NCI-H524 (cell line): Measurements from ENCODE around the gene SOS1.

Experiments
- DNase-seq, 2 experiments: peaks; one replicate each; lab custom pipeline; 2025; lab: John Stamatoyannopoulos, UW

The SOS1 gene

DNA sequence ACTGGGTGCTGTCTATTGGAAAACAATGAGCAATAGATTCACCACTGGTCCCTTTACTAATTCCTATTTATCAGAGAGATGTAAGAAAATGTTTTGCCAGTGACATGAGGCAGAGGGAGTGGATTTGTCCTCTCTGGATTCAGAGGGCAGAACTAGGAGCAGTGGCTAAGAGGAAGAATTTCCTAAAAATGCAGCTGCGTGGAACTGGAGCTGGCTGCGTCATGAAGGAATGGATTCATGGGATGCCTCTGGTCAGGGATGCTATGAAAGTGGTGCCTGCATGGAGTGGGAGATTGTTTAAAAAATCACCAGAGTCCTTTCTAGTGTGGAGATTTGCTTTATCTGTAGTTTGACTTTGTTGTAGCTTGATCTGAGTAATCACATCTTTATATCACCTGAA is 152.8 kb downstream of the SOS1 start:
- DNase-seq: no peak

DNA sequence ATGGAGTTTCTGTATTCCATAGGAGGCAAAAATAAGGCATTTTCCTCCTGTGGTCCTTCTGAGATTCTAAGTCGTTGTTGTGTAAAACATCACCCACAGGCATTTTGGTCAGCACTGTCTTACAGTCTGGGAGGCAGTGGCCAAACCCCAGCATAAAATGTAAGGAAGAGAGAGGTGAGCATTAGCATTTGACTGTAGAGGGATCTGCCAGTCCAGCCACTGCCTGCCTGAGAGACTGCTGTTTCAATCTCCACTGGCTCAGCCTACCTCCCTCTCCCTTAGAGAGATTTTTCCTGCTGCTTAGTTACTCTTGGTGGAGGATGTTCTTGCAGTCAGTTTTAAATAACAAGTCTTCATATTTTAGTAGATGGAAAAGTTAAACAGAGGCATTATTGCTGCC is 154.2 kb downstream of the SOS1 start:
- DNase-seq: no peak

GRCh38 chr2:38966006-38966405 is 154.8 kb downstream of the SOS1 start:
- DNase-seq: no peak

DNA sequence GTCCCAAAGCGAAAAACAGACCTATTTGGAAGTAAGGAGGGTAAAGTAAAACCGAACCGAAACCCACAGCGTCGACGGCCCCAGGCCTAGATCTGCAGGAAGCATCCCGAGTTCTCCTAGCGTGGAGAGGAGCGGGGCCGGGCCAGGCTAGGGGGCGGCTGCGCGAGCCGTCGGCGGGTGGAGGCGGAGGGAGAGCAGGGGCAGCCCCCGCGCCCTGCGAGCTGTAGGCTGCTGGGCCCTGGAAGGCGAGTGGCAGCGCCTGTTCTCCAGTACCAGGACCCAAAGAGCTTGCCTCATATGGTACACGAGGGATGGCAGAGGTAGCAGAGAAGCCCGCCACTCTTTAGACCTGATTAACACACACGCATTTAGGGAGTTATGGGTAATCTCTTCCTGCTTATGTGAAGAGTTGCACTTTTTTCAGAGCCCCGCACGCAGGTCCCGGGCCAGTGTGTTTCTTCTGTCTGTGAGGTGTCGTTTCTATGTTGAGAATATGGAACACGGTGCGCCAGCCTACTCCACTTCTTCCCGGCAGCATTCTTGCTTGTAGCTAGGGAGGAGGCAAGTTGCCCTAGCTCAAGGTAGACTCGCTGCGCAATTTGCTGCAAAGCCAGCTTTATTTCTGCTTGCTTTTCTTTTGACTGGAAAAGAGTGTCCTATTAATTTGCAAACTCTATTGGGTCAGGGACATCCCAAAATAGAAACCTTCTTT is 160.1 kb downstream of the SOS1 start:
- no peak for DNase-seq

DNA sequence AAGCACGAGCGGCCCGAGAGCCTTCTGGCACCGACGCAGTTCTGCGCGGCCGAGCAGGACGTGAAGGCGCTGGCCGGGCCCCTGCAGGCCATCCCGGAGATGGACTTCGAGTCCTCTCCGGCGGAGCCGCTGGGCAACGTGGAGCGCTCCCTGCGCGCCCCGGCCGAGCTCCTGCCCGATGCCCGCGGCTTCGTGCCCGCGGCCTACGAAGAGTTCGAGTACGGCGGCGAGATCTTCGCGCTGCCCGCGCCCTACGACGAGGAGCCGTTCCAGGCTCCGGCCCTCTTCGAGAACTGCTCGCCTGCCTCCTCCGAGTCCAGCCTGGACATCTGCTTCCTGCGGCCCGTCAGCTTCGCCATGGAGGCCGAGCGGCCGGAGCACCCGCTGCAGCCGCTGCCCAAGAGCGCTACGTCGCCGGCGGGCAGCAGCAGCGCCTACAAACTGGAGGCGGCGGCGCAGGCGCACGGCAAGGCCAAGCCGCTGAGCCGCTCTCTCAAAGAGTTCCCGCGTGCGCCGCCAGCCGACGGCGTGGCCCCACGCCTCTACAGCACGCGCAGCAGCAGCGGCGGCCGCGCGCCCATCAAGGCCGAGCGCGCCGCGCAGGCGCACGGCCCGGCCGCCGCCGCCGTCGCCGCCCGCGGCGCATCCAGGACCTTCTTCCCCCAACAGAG is 160.8 kb downstream of the SOS1 start:
- DNase-seq: peak; percentile 7 to 82

GRCh38 chr2:38959466-38959865 is 161.4 kb downstream of the SOS1 start:
- no peak for DNase-seq

DNA sequence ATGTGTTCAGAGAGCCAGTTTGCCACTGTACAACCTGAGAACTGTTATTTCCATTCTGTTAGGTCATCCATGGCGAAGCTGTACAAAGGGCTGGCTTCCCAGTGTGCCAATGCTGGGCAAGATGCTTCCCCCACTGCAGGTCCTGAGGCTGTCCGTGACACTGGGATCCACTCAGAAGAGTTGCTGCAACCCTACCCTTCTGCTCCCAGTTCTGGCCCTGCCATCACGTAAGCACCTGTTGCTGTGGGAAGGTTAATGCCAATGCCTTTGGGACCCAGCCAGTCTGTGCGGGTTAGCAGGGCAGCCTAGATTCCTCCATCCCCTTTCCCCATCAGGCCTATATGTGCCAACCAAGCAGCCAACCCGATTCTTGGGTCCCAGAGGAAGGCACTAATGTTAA is 162.9 kb downstream of the SOS1 start:
- no peak for DNase-seq

- DNase-seq: no peak
Measured at GRCh38 chr2:38951766-38952165, 169.1 kb downstream of the SOS1 start.

GRCh38 chr2:38948995-38949394 is 171.9 kb downstream of the SOS1 start:
- no peak for DNase-seq

- no peak for DNase-seq
Measured at GRCh38 chr2:38948387-38948882, 172.4 kb downstream of the SOS1 start.

DNA sequence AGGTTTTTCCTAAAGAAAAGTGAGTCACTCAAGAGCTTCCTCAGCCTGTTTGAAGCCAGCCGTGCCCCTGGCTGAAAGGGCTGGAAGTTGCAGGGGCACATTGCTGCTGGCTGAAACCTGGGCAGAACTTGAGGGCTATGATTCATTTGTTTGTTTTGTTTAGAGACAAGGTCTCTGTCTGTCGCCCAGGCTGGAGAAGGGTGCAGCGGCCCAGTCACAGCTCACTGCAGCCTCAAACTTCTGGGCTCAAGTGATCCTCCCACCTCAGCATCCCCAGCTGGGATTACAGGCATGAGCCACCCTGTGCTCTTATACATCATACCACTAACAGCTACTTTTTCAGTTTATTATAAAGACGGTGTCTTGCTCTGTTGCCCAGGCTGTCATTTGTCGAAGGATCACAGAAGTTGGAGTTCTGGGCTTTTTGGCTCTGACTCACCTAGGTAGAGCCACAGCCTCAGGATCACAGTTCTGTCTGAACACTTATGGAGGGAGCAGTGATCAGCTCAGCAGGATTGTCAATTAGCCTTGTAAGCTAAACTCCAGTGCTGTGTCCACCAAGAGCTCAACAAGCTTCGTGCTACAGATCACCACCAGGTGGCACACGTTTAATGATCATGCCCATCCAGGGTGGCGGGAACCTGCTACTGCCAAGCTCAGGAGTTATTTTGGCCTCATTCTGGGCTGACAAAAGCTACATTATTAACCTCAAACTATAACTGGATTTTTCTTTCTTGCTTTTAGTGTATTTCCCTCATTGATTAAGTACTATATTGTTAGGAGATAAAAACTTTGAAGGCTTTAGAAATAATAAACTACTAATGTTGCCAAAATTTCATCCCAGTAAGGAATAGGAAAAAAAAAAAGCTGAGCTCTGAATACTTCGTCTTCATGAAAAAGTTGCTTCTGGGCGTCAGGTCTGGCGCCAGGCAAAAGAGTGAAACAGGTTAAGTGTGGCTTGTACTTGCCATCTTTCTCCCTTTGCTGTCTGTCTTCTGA is 173.3 kb downstream of the SOS1 start:
- peak; percentile 69 to 82 for DNase-seq

DNA sequence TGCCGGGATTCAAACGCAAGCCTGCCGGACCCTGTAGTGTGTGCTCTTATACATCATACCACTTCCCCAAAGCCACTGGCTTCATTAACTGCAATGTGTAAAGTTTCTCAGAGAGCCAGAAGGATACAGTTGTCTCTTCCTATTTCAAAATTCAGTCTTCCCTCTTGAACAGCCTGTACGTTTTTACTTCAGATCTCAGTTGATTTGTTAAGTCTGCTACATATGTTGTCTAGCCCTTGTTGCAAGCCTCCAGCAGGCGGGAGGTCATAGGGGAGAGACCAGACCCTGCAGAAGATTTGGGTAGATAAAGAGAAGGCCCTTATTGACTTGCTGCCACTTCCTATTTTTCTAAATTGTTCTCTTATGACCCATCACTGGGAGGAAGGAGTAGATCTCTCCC is 174.9 kb downstream of the SOS1 start:
- no peak for DNase-seq

- DNase-seq: no peak
Measured at GRCh38 chr2:38945372-38945771, 175.5 kb downstream of the SOS1 start.

DNA sequence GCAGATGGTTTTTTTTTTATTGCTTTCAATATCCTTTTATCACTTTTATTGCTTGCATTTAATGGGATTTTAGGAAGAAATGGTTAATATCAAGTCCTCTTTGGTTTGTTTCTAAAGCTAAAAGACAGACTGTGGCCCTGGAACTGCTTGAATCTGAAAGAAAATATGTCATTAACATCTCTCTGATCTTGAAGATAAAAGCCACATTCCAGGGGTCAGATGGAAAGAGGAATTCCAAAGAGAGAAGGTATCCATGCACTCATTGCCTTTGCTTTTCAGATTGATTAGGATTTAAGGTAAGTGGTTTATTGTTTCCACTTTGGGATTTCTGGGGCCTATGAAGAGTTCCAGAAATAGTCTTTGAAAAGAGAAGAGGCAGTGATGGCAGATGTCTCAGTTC is 177.1 kb downstream of the SOS1 start:
- no peak for DNase-seq

DNA sequence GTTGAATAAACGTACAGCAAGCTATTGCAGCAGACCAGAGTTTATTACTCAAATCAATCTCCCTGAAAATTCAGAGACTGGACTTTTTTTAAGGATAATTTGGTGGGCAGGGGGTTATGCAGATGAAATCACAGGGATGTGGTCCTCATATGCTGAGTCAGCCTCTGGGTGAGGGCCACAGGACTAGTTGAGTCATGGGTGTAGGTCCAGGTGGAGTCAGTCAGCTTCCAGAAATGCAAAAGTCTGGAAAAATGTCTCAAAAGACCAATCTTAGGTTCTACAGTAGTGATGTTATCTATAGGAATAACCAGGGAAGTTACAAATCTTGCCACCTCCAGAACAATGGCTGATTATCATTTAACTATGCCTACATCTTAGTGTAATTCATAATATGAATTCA is 180.1 kb downstream of the SOS1 start:
- DNase-seq: no peak

DNA sequence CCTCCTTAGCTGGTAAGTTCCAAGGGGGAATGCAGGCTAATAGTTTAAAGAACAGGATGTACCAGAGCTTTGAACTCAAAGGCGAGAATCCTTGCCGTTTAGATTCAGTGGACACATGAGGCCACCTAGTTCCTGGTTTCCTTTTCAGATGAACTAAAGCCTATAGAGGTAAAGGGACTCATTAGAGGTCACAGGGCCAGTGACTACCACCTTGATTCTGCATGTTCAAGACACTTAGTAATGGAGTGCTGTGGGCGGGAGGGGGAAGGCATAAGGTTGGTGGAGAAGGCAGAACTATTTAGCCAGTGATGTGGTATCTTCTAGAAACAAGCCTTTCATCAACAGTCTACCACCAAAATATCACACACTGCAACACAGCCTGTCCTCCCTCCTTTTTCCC is 183.3 kb downstream of the SOS1 start:
- DNase-seq: no peak

DNA sequence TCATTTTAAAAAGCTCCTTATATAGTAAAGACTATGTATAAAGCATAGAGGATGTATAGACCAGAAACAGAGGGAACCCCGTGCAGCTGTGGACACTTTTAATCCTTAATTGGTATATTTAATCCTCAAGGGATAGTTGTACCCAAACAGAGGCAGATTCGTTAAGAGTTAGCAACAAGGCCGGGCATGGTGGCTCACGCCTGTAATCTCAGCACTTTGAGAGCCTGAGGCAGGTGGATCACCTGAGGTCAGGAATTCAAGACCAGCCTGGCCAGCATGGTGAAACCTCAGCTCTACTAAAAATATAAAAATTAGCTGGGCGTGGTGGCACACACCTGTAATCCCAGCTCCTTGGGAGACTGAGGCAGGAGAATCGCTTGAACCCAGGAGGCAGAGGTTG is 184.3 kb downstream of the SOS1 start:
- peak in 1 of 2 experiments; percentile 53 for DNase-seq

DNA sequence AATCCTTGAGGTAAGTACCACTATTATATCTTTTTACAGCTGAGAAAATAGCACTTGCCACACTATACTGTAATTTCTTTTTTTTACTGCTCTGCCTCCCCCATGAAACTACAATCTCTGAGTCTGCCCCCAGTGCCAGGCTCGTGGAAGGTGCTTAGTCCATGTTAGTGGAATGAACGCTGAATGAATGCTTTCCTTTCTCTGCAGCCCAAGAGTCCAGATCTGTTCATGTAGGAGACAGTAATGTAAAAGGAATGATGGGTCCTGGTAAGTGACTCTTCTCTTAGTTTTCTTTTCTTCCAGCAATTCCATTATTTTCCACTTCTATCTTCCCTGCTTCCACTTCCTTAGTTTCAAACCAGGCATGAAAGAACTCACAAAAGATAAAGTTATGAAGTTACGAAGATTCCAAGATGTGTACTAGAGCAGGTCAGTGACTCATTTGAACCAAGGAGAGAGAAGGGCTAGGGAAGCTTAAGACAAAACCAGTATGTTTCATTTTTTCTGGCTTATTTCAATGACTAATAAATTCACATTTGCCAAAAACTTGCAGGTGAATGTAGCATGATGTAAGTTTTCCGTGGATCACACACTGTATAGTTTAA is 185.2 kb downstream of the SOS1 start:
- no peak for DNase-seq

GRCh38 chr2:38934742-38935141 is 186.1 kb downstream of the SOS1 start:
- DNase-seq: no peak

DNA sequence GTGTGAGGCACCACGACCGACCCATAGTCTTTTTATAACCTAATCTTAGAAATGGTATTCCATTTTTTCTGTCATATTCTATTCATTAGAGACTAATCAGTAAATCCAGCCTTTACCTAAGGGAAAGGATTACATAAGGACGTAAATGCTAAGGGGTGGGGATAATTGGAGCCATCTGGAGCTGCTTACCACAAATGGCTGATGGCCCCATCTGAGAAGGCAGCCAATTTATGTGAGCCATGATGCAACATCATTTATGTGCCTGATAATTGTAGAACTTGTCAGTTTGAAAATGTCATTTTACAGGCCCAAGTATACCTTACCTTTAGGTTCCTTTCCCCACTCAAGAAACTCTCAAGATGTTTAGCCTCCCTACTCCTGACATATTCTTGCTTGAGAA is 187.2 kb downstream of the SOS1 start:
- DNase-seq: peak; percentile 76 to 94

DNA sequence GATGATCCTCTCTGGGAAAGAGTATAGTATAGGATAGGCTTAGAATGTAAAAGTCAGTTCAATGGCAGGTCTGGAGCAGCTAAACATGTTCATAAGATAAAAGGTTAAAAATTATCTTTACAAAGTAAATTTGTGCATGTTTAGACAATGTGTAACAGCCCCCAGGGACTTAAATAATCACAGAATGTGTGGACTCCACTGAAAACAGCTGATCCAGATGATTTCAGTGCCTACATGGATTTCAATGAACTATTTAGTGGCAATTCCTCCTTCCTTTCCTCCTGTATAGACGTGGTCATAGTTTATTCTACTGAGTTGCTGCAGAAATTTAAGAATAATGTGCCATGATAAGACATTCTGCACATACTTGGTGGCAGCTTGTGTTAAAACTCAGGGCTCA is 188.3 kb downstream of the SOS1 start:
- DNase-seq: no peak
